Measurements from ENCODE around the gene PTPRCAP.
"Not testable (repeated sequence)": the region's sequence is repeated elsewhere in the genome, so short reads cannot be mapped to it uniquely, and the experiment has no call there.

The PTPRCAP gene

DNA sequence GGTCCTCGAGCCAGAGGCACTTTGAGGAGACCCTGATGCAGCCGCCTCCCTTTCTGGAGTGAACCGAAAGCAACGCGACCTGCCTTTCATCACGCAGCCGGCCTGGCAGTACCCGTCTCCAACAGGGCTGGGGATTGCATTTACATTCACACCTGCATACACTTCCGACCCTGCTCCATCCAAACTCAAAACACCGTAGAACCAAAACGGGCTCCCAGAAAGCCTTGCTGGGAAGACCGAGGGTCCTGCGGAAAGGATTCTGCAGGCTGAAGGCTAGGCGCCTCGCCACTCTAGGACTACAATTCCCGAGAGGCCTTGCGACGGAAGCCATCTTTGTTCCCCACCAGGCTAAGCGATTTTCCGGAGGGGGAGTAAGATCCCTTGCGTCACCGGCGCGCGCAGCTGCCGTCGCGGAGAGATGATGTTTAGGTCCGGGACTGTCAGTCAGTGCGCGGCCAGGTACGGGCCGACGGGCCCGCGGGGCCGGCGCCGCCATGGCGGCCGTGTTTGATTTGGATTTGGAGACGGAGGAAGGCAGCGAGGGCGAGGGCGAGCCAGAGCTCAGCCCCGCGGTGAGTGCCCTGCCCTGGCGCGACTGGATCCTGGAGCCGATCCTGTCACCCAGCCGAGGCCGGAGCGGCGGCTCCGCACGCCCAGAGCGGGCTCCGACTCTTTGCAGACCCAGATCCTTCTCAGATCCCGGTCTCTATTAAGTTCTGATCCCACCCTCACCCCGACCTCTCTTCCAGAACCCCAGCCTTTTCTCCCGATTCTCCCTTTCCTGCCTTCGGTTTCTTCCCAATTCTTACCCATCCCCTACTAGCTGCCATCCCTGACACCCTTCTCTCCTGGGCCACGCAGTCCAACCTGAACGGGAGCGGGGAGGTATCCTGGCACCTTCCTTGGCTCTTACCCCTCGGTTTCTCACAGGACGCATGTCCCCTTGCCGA lies 9.2 kb downstream of the PTPRCAP start, which contains the start of gene RPS6KB2:
TSS of gene RPS6KB2 (plus strand) at position 443 of the 950 bp plus-strand sequence. CDS start at position 495, 52 bp downstream.
- in situ Hi-C loops (cut with MboI; ENCODE audit: low sequenced_read_pairs): no loop called here

- in situ Hi-C loops (cut with MboI; ENCODE audit: low sequenced_read_pairs): not testable (repeated sequence)
These were observed 10.1 kb downstream of the PTPRCAP start for GRCh38 chr11:67427364-67427859.

GRCh38 chr11:67423891-67424613 lies 13.4 kb downstream of the PTPRCAP start:
- in situ Hi-C loops (cut with MboI; ENCODE audit: low sequenced_read_pairs): no loop called here

DNA sequence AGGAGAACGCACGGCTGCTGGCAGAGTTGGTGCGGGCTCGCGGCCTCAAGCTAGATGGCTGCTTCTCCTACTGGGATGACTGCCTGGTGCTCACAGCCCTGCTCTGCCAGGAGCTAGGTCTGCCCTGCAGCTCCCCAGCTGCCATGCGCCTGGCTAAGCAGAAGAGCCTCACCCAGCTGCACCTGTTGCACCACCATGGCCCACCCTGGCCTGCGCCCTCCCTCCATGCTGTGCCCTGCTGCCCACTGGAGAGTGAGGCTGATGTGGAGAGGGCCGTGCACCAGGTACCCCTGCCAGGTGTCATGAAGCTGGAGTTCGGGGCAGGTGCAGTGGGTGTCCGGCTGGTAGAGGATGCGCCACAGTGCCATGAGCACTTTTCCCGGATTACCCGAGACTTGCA lies 14.0 kb downstream of the PTPRCAP start:
- in situ Hi-C loops (cut with MboI; ENCODE audit: low sequenced_read_pairs): no loop called here

- in situ Hi-C loops (cut with MboI; ENCODE audit: low sequenced_read_pairs): no loop called here
These were observed 14.6 kb downstream of the PTPRCAP start for GRCh38 chr11:67422891-67423290.

- in situ Hi-C loops (cut with MboI; ENCODE audit: low sequenced_read_pairs): no loop called here
These were observed 16.0 kb downstream of the PTPRCAP start for GRCh38 chr11:67421430-67422031.

- in situ Hi-C loops (cut with MboI; ENCODE audit: low sequenced_read_pairs): no loop called here
These were observed 16.6 kb downstream of the PTPRCAP start for GRCh38 chr11:67420646-67421429.

GRCh38 chr11:67420147-67420645 lies 17.3 kb downstream of the PTPRCAP start:
- in situ Hi-C loops (cut with MboI; ENCODE audit: low sequenced_read_pairs): no loop called here

DNA sequence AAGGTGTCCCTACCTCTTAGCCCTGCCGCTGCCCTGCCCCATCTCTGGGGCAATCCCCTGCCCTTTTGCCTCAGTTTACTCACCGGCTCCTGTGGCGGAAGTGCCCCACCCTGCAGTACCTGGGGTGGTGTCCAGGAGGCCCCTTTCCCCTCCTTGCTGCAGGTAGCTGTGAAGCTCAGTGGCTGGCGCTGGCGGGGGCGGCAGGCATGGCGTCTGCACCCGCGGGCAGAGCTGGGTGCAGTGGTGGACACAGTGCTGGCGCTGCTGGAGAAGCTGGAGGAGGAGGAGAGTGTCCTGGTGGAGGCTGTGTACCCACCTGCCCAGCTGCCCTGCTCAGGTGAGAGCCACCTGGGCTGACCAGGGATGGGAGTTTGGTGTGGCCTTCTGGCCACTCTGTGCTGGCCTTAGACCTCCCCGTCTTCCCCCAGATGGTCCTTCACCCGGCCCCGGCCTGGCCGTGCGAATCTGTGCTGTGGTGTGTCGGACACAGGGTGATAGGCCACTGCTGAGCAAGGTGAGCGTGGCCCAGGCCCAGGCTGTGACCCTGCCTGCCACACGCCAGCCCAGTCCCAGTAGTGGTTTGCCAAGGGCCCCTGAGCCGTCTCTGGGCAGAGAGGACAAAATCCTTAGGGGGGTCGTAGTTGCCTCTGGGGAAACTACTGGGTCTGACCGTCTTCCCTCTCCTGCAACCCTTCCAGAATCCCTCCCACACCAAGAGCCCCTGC lies 18.0 kb downstream of the PTPRCAP start:
- in situ Hi-C loops (cut with MboI; ENCODE audit: low sequenced_read_pairs): no loop called here

DNA sequence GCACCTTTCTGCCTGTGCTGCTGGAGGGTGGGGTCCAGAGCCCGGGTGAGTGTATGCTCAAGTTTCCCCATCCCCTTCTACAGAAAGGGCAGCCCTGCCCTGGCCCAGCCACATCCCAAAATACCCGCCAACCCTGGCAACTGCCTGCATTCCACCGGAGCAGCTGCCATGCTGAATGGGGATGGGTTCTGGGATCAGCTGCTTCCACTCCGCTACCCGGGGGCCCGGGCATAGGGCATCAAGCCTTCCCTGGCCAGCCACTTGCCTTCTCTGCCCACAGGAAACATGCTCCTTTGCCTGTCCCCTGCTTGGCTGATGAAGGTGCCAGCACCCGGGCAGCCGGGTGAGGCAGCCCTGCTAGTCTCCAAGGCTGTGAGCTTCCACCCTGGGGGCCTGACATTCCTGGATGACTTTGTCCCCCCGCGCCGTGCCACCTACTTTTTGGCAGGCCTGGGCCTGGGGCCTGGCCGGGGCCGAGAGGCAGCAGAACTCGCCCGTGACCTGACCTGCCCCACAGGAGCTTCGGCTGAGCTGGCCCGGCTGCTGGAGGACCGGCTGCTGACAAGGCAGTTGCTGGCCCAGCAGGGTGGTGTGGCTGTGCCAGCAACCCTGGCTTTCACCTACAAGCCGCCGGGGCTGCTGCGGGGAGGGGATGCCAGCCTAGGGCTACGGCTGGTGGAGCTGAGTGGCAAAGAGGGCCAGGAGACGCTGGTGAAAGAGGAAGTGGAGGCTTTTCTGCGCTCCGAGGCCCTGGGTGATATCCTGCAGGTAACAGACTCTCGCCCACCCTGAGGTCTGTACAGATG lies 18.8 kb downstream of the PTPRCAP start:
- in situ Hi-C loops (cut with MboI; ENCODE audit: low sequenced_read_pairs): no loop called here

- in situ Hi-C loops (cut with MboI; ENCODE audit: low sequenced_read_pairs): no loop called here
These were observed 20.1 kb downstream of the PTPRCAP start for GRCh38 chr11:67417425-67417824.

- in situ Hi-C loops (cut with MboI; ENCODE audit: low sequenced_read_pairs): no loop called here
These were observed 20.8 kb downstream of the PTPRCAP start for GRCh38 chr11:67416416-67417335.

- in situ Hi-C loops (cut with MboI; ENCODE audit: low sequenced_read_pairs): no loop called here
These were observed 21.8 kb downstream of the PTPRCAP start, which contains the start of gene CARNS1 for GRCh38 chr11:67415501-67416304. TSS of gene CARNS1 (plus strand) at chr11:67415678. CDS start at chr11:67416200, 522 bp downstream.

GRCh38 chr11:67413266-67413849 lies 24.1 kb downstream of the PTPRCAP start:
- in situ Hi-C loops (cut with MboI; ENCODE audit: low sequenced_read_pairs): no loop called here

- in situ Hi-C loops (cut with MboI; ENCODE audit: low sequenced_read_pairs): no loop called here
These were observed 24.8 kb downstream of the PTPRCAP start for GRCh38 chr11:67412495-67413179.

DNA sequence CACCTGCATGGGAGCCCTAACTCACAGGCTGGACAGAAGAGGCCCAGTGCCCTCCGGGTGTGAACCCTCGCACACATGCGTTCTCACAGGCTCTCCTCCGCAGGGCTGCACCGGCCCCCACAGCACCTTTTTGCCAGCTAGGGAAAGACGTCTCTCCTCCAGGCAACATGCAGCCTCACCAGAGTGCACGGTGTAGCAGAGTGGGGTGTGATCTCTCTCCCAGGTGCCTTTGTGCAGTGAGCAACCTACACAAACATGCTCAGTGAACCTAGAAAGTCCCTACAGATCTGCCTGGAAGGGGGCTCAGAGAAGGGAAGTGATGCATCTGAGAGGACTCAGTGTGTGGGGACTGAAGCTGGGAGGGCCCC lies 25.7 kb downstream of the PTPRCAP start:
- in situ Hi-C loops (cut with MboI; ENCODE audit: low sequenced_read_pairs): no loop called here
